ENCODE data around the gene FAM174B.

DNA sequence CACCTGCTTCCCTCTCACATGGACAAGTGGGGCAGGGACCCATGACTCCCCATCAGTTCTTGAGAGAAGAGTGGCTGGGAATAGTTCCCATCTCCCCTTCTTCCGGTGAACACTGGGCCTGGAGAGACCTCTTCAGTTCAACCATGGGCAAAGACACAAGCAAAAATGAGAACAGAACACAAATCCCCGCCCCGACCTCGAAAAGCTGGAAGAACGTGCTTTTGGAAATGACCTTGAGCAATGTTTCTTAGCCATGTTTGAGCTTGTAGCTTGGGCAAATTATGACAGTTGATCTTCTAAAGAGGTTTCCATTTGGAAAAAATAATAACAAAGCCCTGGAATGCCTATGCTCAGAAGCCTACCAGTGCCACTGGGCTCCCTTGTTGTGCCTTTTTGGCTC, 59.0 kb downstream of the FAM174B start:
- TF ChIP-seq EZH2phosphoT487 (IDR thresholded peaks at IDR 0.05; ENCODE audit: unreplicated experiment) (no peak), POLR2AphosphoS5 (IDR thresholded peaks at IDR 0.05; ENCODE audit: low read depth) (no peak), EZH2 (IDR thresholded peaks at IDR 0.05; ENCODE audit: low read depth, unreplicated experiment) (no peak), ZNF331 (CRISPR knock-in tag; IDR thresholded peaks at IDR 0.05; ENCODE audit: low read depth) (no peak)
- TF ChIP-seq, protein P1, sequence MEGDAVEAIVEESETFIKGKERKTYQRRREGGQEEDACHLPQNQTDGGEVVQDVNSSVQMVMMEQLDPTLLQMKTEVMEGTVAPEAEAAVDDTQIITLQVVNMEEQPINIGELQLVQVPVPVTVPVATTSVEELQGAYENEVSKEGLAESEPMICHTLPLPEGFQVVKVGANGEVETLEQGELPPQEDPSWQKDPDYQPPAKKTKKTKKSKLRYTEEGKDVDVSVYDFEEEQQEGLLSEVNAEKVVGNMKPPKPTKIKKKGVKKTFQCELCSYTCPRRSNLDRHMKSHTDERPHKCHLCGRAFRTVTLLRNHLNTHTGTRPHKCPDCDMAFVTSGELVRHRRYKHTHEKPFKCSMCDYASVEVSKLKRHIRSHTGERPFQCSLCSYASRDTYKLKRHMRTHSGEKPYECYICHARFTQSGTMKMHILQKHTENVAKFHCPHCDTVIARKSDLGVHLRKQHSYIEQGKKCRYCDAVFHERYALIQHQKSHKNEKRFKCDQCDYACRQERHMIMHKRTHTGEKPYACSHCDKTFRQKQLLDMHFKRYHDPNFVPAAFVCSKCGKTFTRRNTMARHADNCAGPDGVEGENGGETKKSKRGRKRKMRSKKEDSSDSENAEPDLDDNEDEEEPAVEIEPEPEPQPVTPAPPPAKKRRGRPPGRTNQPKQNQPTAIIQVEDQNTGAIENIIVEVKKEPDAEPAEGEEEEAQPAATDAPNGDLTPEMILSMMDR (conservative IDR thresholded peaks at IDR 0.05; ENCODE audit: low read depth in 2 of 2) = peak in 1 of 2 experiments; percentile 21; a peak in 2 of 4 replicates
- TF ChIP-seq, protein P2, sequence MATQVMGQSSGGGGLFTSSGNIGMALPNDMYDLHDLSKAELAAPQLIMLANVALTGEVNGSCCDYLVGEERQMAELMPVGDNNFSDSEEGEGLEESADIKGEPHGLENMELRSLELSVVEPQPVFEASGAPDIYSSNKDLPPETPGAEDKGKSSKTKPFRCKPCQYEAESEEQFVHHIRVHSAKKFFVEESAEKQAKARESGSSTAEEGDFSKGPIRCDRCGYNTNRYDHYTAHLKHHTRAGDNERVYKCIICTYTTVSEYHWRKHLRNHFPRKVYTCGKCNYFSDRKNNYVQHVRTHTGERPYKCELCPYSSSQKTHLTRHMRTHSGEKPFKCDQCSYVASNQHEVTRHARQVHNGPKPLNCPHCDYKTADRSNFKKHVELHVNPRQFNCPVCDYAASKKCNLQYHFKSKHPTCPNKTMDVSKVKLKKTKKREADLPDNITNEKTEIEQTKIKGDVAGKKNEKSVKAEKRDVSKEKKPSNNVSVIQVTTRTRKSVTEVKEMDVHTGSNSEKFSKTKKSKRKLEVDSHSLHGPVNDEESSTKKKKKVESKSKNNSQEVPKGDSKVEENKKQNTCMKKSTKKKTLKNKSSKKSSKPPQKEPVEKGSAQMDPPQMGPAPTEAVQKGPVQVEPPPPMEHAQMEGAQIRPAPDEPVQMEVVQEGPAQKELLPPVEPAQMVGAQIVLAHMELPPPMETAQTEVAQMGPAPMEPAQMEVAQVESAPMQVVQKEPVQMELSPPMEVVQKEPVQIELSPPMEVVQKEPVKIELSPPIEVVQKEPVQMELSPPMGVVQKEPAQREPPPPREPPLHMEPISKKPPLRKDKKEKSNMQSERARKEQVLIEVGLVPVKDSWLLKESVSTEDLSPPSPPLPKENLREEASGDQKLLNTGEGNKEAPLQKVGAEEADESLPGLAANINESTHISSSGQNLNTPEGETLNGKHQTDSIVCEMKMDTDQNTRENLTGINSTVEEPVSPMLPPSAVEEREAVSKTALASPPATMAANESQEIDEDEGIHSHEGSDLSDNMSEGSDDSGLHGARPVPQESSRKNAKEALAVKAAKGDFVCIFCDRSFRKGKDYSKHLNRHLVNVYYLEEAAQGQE (IDR thresholded peaks at IDR 0.05; ENCODE audit: unreplicated experiment) = no peak
- TF ChIP-seq, protein P3, sequence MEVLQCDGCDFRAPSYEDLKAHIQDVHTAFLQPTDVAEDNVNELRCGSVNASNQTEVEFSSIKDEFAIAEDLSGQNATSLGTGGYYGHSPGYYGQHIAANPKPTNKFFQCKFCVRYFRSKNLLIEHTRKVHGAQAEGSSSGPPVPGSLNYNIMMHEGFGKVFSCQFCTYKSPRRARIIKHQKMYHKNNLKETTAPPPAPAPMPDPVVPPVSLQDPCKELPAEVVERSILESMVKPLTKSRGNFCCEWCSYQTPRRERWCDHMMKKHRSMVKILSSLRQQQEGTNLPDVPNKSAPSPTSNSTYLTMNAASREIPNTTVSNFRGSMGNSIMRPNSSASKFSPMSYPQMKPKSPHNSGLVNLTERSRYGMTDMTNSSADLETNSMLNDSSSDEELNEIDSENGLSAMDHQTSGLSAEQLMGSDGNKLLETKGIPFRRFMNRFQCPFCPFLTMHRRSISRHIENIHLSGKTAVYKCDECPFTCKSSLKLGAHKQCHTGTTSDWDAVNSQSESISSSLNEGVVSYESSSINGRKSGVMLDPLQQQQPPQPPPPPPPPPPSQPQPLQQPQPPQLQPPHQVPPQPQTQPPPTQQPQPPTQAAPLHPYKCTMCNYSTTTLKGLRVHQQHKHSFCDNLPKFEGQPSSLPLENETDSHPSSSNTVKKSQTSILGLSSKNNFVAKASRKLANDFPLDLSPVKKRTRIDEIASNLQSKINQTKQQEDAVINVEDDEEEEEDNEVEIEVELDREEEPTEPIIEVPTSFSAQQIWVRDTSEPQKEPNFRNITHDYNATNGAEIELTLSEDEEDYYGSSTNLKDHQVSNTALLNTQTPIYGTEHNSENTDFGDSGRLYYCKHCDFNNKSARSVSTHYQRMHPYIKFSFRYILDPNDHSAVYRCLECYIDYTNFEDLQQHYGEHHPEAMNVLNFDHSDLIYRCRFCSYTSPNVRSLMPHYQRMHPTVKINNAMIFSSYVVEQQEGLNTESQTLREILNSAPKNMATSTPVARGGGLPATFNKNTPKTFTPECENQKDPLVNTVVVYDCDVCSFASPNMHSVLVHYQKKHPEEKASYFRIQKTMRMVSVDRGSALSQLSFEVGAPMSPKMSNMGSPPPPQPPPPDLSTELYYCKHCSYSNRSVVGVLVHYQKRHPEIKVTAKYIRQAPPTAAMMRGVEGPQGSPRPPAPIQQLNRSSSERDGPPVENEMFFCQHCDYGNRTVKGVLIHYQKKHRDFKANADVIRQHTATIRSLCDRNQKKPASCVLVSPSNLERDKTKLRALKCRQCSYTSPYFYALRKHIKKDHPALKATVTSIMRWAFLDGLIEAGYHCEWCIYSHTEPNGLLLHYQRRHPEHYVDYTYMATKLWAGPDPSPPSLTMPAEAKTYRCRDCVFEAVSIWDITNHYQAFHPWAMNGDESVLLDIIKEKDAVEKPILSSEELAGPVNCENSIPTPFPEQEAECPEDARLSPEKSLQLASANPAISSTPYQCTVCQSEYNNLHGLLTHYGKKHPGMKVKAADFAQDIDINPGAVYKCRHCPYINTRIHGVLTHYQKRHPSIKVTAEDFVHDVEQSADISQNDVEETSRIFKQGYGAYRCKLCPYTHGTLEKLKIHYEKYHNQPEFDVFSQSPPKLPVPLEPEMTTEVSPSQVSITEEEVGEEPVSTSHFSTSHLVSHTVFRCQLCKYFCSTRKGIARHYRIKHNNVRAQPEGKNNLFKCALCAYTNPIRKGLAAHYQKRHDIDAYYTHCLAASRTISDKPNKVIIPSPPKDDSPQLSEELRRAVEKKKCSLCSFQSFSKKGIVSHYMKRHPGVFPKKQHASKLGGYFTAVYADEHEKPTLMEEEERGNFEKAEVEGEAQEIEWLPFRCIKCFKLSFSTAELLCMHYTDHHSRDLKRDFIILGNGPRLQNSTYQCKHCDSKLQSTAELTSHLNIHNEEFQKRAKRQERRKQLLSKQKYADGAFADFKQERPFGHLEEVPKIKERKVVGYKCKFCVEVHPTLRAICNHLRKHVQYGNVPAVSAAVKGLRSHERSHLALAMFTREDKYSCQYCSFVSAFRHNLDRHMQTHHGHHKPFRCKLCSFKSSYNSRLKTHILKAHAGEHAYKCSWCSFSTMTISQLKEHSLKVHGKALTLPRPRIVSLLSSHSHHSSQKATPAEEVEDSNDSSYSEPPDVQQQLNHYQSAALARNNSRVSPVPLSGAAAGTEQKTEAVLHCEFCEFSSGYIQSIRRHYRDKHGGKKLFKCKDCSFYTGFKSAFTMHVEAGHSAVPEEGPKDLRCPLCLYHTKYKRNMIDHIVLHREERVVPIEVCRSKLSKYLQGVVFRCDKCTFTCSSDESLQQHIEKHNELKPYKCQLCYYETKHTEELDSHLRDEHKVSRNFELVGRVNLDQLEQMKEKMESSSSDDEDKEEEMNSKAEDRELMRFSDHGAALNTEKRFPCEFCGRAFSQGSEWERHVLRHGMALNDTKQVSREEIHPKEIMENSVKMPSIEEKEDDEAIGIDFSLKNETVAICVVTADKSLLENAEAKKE (CRISPR knock-in tag; IDR thresholded peaks at IDR 0.05) = no peak
- TF ChIP-seq, protein P4, sequence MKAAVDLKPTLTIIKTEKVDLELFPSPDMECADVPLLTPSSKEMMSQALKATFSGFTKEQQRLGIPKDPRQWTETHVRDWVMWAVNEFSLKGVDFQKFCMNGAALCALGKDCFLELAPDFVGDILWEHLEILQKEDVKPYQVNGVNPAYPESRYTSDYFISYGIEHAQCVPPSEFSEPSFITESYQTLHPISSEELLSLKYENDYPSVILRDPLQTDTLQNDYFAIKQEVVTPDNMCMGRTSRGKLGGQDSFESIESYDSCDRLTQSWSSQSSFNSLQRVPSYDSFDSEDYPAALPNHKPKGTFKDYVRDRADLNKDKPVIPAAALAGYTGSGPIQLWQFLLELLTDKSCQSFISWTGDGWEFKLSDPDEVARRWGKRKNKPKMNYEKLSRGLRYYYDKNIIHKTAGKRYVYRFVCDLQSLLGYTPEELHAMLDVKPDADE (IDR thresholded peaks at IDR 0.05) = no peak

All from GM23338 (cell line).